Measurements from ENCODE around the gene FRMD4B.

The FRMD4B gene

GRCh38 chr3:69322158-69322509 is 63.8 kb downstream of the FRMD4B start:
- DNase-seq (ENCODE audit: low spot score): no peak

GRCh38 chr3:69321301-69322157 is 64.4 kb downstream of the FRMD4B start:
- no peak for DNase-seq (ENCODE audit: low spot score)

- no peak for DNase-seq (ENCODE audit: low spot score)
These were observed 65.0 kb downstream of the FRMD4B start for GRCh38 chr3:69320871-69321271.

- no peak for DNase-seq (ENCODE audit: low spot score)
These were observed 66.2 kb downstream of the FRMD4B start for GRCh38 chr3:69319652-69320051.

GRCh38 chr3:69318410-69318809 is 67.5 kb downstream of the FRMD4B start:
- no peak for DNase-seq (ENCODE audit: low spot score)

- no peak for DNase-seq (ENCODE audit: low spot score)
These were observed 72.6 kb downstream of the FRMD4B start for GRCh38 chr3:69313251-69313650.

GRCh38 chr3:69309814-69310213 is 76.1 kb downstream of the FRMD4B start:
- no peak for DNase-seq (ENCODE audit: low spot score)

GRCh38 chr3:69306239-69307185 is 79.4 kb downstream of the FRMD4B start:
- DNase-seq (ENCODE audit: low spot score): peak; percentile 86

GRCh38 chr3:69305011-69305410 is 80.9 kb downstream of the FRMD4B start:
- no peak for DNase-seq (ENCODE audit: low spot score)

- DNase-seq (ENCODE audit: low spot score): no peak
These were observed 81.5 kb downstream of the FRMD4B start for GRCh38 chr3:69304396-69304795.

- no peak for DNase-seq (ENCODE audit: low spot score)
These were observed 85.6 kb downstream of the FRMD4B start for GRCh38 chr3:69300296-69300695.

GRCh38 chr3:69299344-69299743 is 86.5 kb downstream of the FRMD4B start:
- no peak for DNase-seq (ENCODE audit: low spot score)

- DNase-seq (ENCODE audit: low spot score): no peak
These were observed 88.4 kb downstream of the FRMD4B start for GRCh38 chr3:69297501-69297900.

- DNase-seq (ENCODE audit: low spot score): no peak
These were observed 88.9 kb downstream of the FRMD4B start for GRCh38 chr3:69296995-69297394.

GRCh38 chr3:69294014-69294766 is 91.7 kb downstream of the FRMD4B start:
- peak; percentile 21 for DNase-seq (ENCODE audit: low spot score)

- DNase-seq (ENCODE audit: low spot score): no peak
These were observed 92.8 kb downstream of the FRMD4B start for GRCh38 chr3:69292959-69293574.

GRCh38 chr3:69292185-69292584 is 93.7 kb downstream of the FRMD4B start:
- no peak for DNase-seq (ENCODE audit: low spot score)

- DNase-seq (ENCODE audit: low spot score): no peak
These were observed 95.5 kb downstream of the FRMD4B start for GRCh38 chr3:69290430-69290829.

- DNase-seq (ENCODE audit: low spot score): no peak
These were observed 95.9 kb downstream of the FRMD4B start for GRCh38 chr3:69290006-69290405.

GRCh38 chr3:69288161-69288895 is 97.6 kb downstream of the FRMD4B start:
- DNase-seq (ENCODE audit: low spot score): no peak

All from AG20443 (cell line).